ENCODE measurements around the gene STIM2.

STIM2 gene

GRCh38 chr4:26936284-26937065, 75.8 kb downstream of the STIM2 start:
- no peak overlapping the region for H3K27ac ChIP-seq
- H3K9ac ChIP-seq (ENCODE audit: insufficient read length), result no peak overlapping the region
- no peak for DNase-seq (ENCODE audit: low read depth, low spot score)
- no peak for TF ChIP-seq EZH2 (IDR thresholded peaks at IDR 0.05)
- TF ChIP-seq FOXP2 (optimal IDR thresholded peaks at IDR 0.05; ENCODE audit: control extremely low read depth, extremely low read length, insufficient read depth), result no peak
- TF ChIP-seq POLR2AphosphoS5 (IDR thresholded peaks at IDR 0.05; ENCODE audit: borderline replicate concordance, low read depth, low read length), result no peak
- no peaks in the 10 kb centered on the region for H3K36me3 ChIP-seq (ENCODE audit: insufficient read depth, low read length)
- no peaks in the 10 kb centered on the region for H3K9me3 ChIP-seq (ENCODE audit: low read depth, low read length)
- no peak overlapping the region for H3K4me3 ChIP-seq

GRCh38 chr4:26937139-26937538, 76.5 kb downstream of the STIM2 start:
- TF ChIP-seq FOXP2 (optimal IDR thresholded peaks at IDR 0.05; ENCODE audit: control extremely low read depth, extremely low read length, insufficient read depth) (no peak), POLR2AphosphoS5 (IDR thresholded peaks at IDR 0.05; ENCODE audit: borderline replicate concordance, low read depth, low read length) (no peak), EZH2 (IDR thresholded peaks at IDR 0.05) (no peak)
- Histone ChIP-seq H3K36me3 (ENCODE audit: insufficient read depth, low read length) (no peaks in the 10 kb centered on the region), H3K4me3 (no peak overlapping the region), H3K9ac (ENCODE audit: insufficient read length) (no peak overlapping the region), H3K27ac (no peak overlapping the region), H3K9me3 (ENCODE audit: low read depth, low read length) (no peaks in the 10 kb centered on the region)
- DNase-seq (ENCODE audit: low read depth, low spot score), result no peak

GRCh38 chr4:26937567-26937966, 76.9 kb downstream of the STIM2 start:
- TF ChIP-seq EZH2 (IDR thresholded peaks at IDR 0.05), result no peak
- TF ChIP-seq POLR2AphosphoS5 (IDR thresholded peaks at IDR 0.05; ENCODE audit: borderline replicate concordance, low read depth, low read length), result no peak
- TF ChIP-seq FOXP2 (optimal IDR thresholded peaks at IDR 0.05; ENCODE audit: control extremely low read depth, extremely low read length, insufficient read depth), result no peak
- Histone ChIP-seq H3K9me3 (ENCODE audit: low read depth, low read length) (no peaks in the 10 kb centered on the region), H3K27ac (no peak overlapping the region), H3K36me3 (ENCODE audit: insufficient read depth, low read length) (no peaks in the 10 kb centered on the region), H3K9ac (ENCODE audit: insufficient read length) (no peak overlapping the region), H3K4me3 (no peak overlapping the region)
- no peak for DNase-seq (ENCODE audit: low read depth, low spot score)

- H3K9me3 ChIP-seq (ENCODE audit: low read depth, low read length), result no peaks in the 10 kb centered on the region
- H3K36me3 ChIP-seq (ENCODE audit: insufficient read depth, low read length), result no peaks in the 10 kb centered on the region
- H3K9ac ChIP-seq (ENCODE audit: insufficient read length), result no peak overlapping the region
- no peak for DNase-seq (ENCODE audit: low read depth, low spot score)
- TF ChIP-seq POLR2AphosphoS5 (IDR thresholded peaks at IDR 0.05; ENCODE audit: borderline replicate concordance, low read depth, low read length), result no peak
- TF ChIP-seq EZH2 (IDR thresholded peaks at IDR 0.05), result no peak
- no peak for TF ChIP-seq FOXP2 (optimal IDR thresholded peaks at IDR 0.05; ENCODE audit: control extremely low read depth, extremely low read length, insufficient read depth)
- H3K4me3 ChIP-seq, result no peak overlapping the region
- H3K27ac ChIP-seq, result no peak overlapping the region
Measured at GRCh38 chr4:26938516-26938915, 77.9 kb downstream of the STIM2 start.

- Histone ChIP-seq H3K27ac (no peak overlapping the region), H3K9ac (ENCODE audit: insufficient read length) (no peak overlapping the region), H3K9me3 (ENCODE audit: low read depth, low read length) (no peaks in the 10 kb centered on the region), H3K36me3 (ENCODE audit: insufficient read depth, low read length) (no peaks in the 10 kb centered on the region), H3K4me3 (no peak overlapping the region)
- TF ChIP-seq EZH2 (IDR thresholded peaks at IDR 0.05) (no peak), POLR2AphosphoS5 (IDR thresholded peaks at IDR 0.05; ENCODE audit: borderline replicate concordance, low read depth, low read length) (no peak), FOXP2 (optimal IDR thresholded peaks at IDR 0.05; ENCODE audit: control extremely low read depth, extremely low read length, insufficient read depth) (no peak)
- no peak for DNase-seq (ENCODE audit: low read depth, low spot score)
Measured at GRCh38 chr4:26941951-26942350, 81.3 kb downstream of the STIM2 start.

GRCh38 chr4:26942871-26943270, 82.2 kb downstream of the STIM2 start:
- Histone ChIP-seq H3K36me3 (ENCODE audit: insufficient read depth, low read length) (no peaks in the 10 kb centered on the region), H3K4me3 (no peak overlapping the region), H3K27ac (no peak overlapping the region), H3K9me3 (ENCODE audit: low read depth, low read length) (no peaks in the 10 kb centered on the region), H3K9ac (ENCODE audit: insufficient read length) (no peak overlapping the region)
- TF ChIP-seq POLR2AphosphoS5 (IDR thresholded peaks at IDR 0.05; ENCODE audit: borderline replicate concordance, low read depth, low read length), result no peak
- no peak for TF ChIP-seq EZH2 (IDR thresholded peaks at IDR 0.05)
- TF ChIP-seq FOXP2 (optimal IDR thresholded peaks at IDR 0.05; ENCODE audit: control extremely low read depth, extremely low read length, insufficient read depth), result no peak
- no peak for DNase-seq (ENCODE audit: low read depth, low spot score)

- Histone ChIP-seq H3K4me3 (no peak overlapping the region), H3K9ac (ENCODE audit: insufficient read length) (no peak overlapping the region), H3K27ac (no peak overlapping the region), H3K9me3 (ENCODE audit: low read depth, low read length) (no peaks in the 10 kb centered on the region), H3K36me3 (ENCODE audit: insufficient read depth, low read length) (no peaks in the 10 kb centered on the region)
- DNase-seq (ENCODE audit: low read depth, low spot score), result no peak
- TF ChIP-seq FOXP2 (optimal IDR thresholded peaks at IDR 0.05; ENCODE audit: control extremely low read depth, extremely low read length, insufficient read depth) (no peak), POLR2AphosphoS5 (IDR thresholded peaks at IDR 0.05; ENCODE audit: borderline replicate concordance, low read depth, low read length) (no peak), EZH2 (IDR thresholded peaks at IDR 0.05) (no peak)
Measured at GRCh38 chr4:26943391-26943790, 82.8 kb downstream of the STIM2 start.

GRCh38 chr4:26945794-26946193, 85.2 kb downstream of the STIM2 start:
- Histone ChIP-seq H3K36me3 (ENCODE audit: insufficient read depth, low read length) (no peaks in the 10 kb centered on the region), H3K9ac (ENCODE audit: insufficient read length) (no peak overlapping the region), H3K9me3 (ENCODE audit: low read depth, low read length) (no peaks in the 10 kb centered on the region), H3K4me3 (no peak overlapping the region), H3K27ac (no peak overlapping the region)
- no peak for TF ChIP-seq EZH2 (IDR thresholded peaks at IDR 0.05)
- TF ChIP-seq FOXP2 (optimal IDR thresholded peaks at IDR 0.05; ENCODE audit: control extremely low read depth, extremely low read length, insufficient read depth), result no peak
- no peak for TF ChIP-seq POLR2AphosphoS5 (IDR thresholded peaks at IDR 0.05; ENCODE audit: borderline replicate concordance, low read depth, low read length)
- no peak for DNase-seq (ENCODE audit: low read depth, low spot score)

GRCh38 chr4:26947318-26947717, 86.7 kb downstream of the STIM2 start:
- H3K27ac ChIP-seq, result no peak overlapping the region
- DNase-seq (ENCODE audit: low read depth, low spot score), result no peak
- no peaks in the 10 kb centered on the region for H3K36me3 ChIP-seq (ENCODE audit: insufficient read depth, low read length)
- H3K9me3 ChIP-seq (ENCODE audit: low read depth, low read length), result no peaks in the 10 kb centered on the region
- TF ChIP-seq EZH2 (IDR thresholded peaks at IDR 0.05) (no peak), POLR2AphosphoS5 (IDR thresholded peaks at IDR 0.05; ENCODE audit: borderline replicate concordance, low read depth, low read length) (no peak), FOXP2 (optimal IDR thresholded peaks at IDR 0.05; ENCODE audit: control extremely low read depth, extremely low read length, insufficient read depth) (no peak)
- H3K9ac ChIP-seq (ENCODE audit: insufficient read length), result no peak overlapping the region
- H3K4me3 ChIP-seq, result no peak overlapping the region

Measured in SK-N-MC (cell line).